Measurements from ENCODE around the gene CDNF.

GRCh38 chr10:14803827-14804226, 34.0 kb downstream of the CDNF start:
- no peak for TF ChIP-seq POLR2A (IDR thresholded peaks at IDR 0.05)
- no peak for TF ChIP-seq CTCF (IDR thresholded peaks at IDR 0.05)
